ENCODE results near the gene DEDD2.

Gene DEDD2

GRCh38 chr19:42226886-42227285 lies 9.4 kb upstream of the DEDD2 start:
- no peak for DNase-seq

- DNase-seq = no peak
These were observed 8.3 kb upstream of the DEDD2 start for GRCh38 chr19:42225718-42226292.

- no peak for DNase-seq
These were observed 7.7 kb upstream of the DEDD2 start for GRCh38 chr19:42224940-42225717.

- no peak for DNase-seq
These were observed 3.2 kb upstream of the DEDD2 start for GRCh38 chr19:42220751-42221097.

GRCh38 chr19:42219812-42220750 lies 2.6 kb upstream of the DEDD2 start, which contains the start of gene ZNF526:
Gene ZNF526, plus strand, starts transcription at chr19:42220312. Its CDS starts 4,092 bp downstream, at chr19:42224404.
- DNase-seq = peak; percentile 99

- peak; percentile 28 to 65 (median 50) for DNase-seq
These were observed 591 bp downstream of the DEDD2 start for GRCh38 chr19:42216653-42217519.

GRCh38 chr19:42214810-42215485 lies 2.5 kb downstream of the DEDD2 start:
- DNase-seq = peak in 3 of 4 experiments; percentile 33 to 56 (median 43)

- DNase-seq = peak; percentile 54 to 79 (median 64)
These were observed 4.6 kb downstream of the DEDD2 start for GRCh38 chr19:42212886-42213285.

GRCh38 chr19:42208612-42209011 lies 8.9 kb downstream of the DEDD2 start:
- DNase-seq = no peak

- peak; percentile 69 to 87 (median 81) for DNase-seq
These were observed 9.7 kb downstream of the DEDD2 start for GRCh38 chr19:42207767-42208271.

- DNase-seq = no peak
These were observed 10.4 kb downstream of the DEDD2 start for GRCh38 chr19:42206871-42207755.

- DNase-seq = no peak
These were observed 12.8 kb downstream of the DEDD2 start for GRCh38 chr19:42204664-42205063.

- DNase-seq = no peak
These were observed 13.8 kb downstream of the DEDD2 start for GRCh38 chr19:42203700-42204099.

- DNase-seq = peak; percentile 65 to 87 (median 78)
These were observed 15.1 kb downstream of the DEDD2 start for GRCh38 chr19:42202290-42202880.

GRCh38 chr19:42201489-42202289 lies 15.8 kb downstream of the DEDD2 start:
- DNase-seq = peak; percentile 93 to 97 (median 94)

- no peak for DNase-seq
These were observed 17.3 kb downstream of the DEDD2 start for GRCh38 chr19:42200116-42200715.

GRCh38 chr19:42199440-42200115 lies 17.9 kb downstream of the DEDD2 start:
- DNase-seq = peak; percentile 69 to 87 (median 80)

All from suppressor macrophage (primary cell).